Measurements from ENCODE around the gene FAM229A. TPM values are rescaled to one million over a fixed set of nuclear protein-coding genes. Genes with fewer than 3 reads are reported as not detected.

The FAM229A gene
- total and polyA plus RNA-seq, 2 of the 8 experiments (the other 6 are each of a cell fraction or from before 2014, with no cell fraction given) = 4.1 to 4.2 TPM

DNA sequence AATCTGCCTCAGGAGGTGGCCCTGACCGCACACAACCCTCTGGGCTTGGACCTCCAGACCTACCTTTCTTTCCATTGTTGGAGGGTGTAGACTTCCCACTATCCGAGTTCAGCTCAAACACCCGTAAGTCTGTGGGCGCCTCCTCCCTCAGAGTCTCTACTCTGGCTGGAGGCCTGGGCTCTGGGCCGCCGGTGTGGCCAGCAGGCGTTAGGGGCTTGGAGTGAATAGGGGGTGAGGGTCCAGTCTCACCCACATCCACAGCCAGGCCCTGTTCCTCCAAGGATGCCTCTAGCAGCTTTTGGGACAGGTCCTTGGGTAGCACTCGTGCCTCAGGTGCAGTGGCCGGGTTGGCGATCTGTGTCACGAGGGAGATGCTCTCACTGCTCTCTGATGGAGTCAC is 13.9 kb upstream of the FAM229A start (continued):
- no peak for TF ChIP-seq TAF7 (optimal IDR thresholded peaks at IDR 0.05; ENCODE audit: borderline replicate concordance, low read depth, low read length)
- no peak for TF ChIP-seq ZNF274 (IDR thresholded peaks at IDR 0.05; ENCODE audit: borderline replicate concordance, extremely low read depth, low read length)
- TF ChIP-seq HDAC2 (IDR thresholded peaks at IDR 0.05; ENCODE audit: borderline replicate concordance in 1 of 2, low read depth in 2 of 2, low read length in 2 of 2) = no peak
- TF ChIP-seq JUN (IDR thresholded peaks at IDR 0.05; ENCODE audit: low read depth, low read length) = no peak
